A549 (cell line): ENCODE data around the gene MTCH2. TPM values are rescaled to one million over a fixed set of nuclear protein-coding genes. Genes with fewer than 3 reads are reported as not detected.
A peak's percentile ranks its signal among the peaks of the same experiment; 100 is the strongest.

Experiments used
- ATAC-seq, 2 experiments: fragments of 200-7000 bp in 1 of 2; fragments of >200 bp in 1 of 2; cut with Nextera tagmentation in 1 of 2; cut with Tn5 transposase in 1 of 2; 3 replicates each; pipeline versions ENCODE4 v1.8.0 to v1.9.1; 2018 to 2020; ENCODE audit warnings: mild to moderate bottlenecking in 1 of 2, moderate library complexity in 1 of 2
- CTCF ChIA-PET: fragments of 300-600 bp; sonication (Branson Sonifier 250); formaldehyde crosslinking; extraction: SDS; loops from one replicate; lab custom pipeline; 2021; ENCODE audit warnings: antibody characterized with exemption, inconsistent platforms; lab: Yijun Ruan, JAX
- POLR2A ChIA-PET: fragments of 350-600 bp; formaldehyde crosslinking; extraction: SDS; loops from one replicate; lab custom pipeline; 2021; ENCODE audit warnings: antibody characterized with exemption, inconsistent platforms; lab: Yijun Ruan, JAX
- DNase-seq, 2 experiments: peaks; one replicate each; pipeline versions ENCODE4 v3.0.0 to v3.0.0-alpha.2; 2011 to 2016; ENCODE audit warnings: low read depth in 1 of 2, low spot score in 1 of 2
- FAIRE-seq: peaks from 2 replicates; lab custom pipeline; 2011; peaks lifted over from hg19 to GRCh38; lab: Jason Lieb, UNC
- H3K27ac ChIP-seq, 2 experiments: fragments of >200 bp; sonication (Bioruptor Twin); formaldehyde crosslinking; 3 replicates each; pipeline ENCODE4 v1.5.1; 2016 to 2017
- H3K4me1 ChIP-seq: fragments of >200 bp; sonication (Bioruptor Twin); formaldehyde crosslinking; 3 replicates; pipeline ENCODE4 v1.6.1; 2016
- H3K4me2 ChIP-seq: fragments of >200 bp; sonication (Bioruptor Twin); formaldehyde crosslinking; 3 replicates; pipeline ENCODE4 v1.6.1; 2016
- H3K4me3 ChIP-seq: fragments of >200 bp; sonication (Bioruptor Twin); formaldehyde crosslinking; 3 replicates; pipeline ENCODE4 v1.5.1; 2016
- H3K9me3 ChIP-seq: fragments of >200 bp; sonication (Bioruptor Twin); formaldehyde crosslinking; 3 replicates; pipeline ENCODE4 v1.6.1; 2016
- ATOH8 ChIP-seq: fragments of 250-450 bp; sonication (Bioruptor Pico); IDR thresholded peaks from 2 replicates; pipeline ENCODE4 v1.5.0; 2020; ENCODE audit warnings: low read depth, mild to moderate bottlenecking, moderate library complexity
- CBX8 ChIP-seq: fragments of 200-600 bp; sonication (generic); IDR thresholded peaks from 2 replicates; pipeline ENCODE4 v1.6.1; 2016
- CHD4 ChIP-seq: fragments of 200-600 bp; sonication (generic); IDR thresholded peaks from 2 replicates; pipeline ENCODE4 v1.6.1; 2016; ENCODE audit warnings: antibody characterized with exemption, mild to moderate bottlenecking, borderline replicate concordance
- EHMT2 ChIP-seq: fragments of 200-600 bp; sonication (generic); IDR thresholded peaks from 2 replicates; pipeline ENCODE4 v1.6.1; 2016; ENCODE audit warnings: antibody characterized with exemption, low read depth, mild to moderate bottlenecking, moderate library complexity
- ELK1 ChIP-seq: fragments of 150-350 bp; IDR thresholded peaks from 2 replicates; pipeline ENCODE4 v1.6.1; 2014; ENCODE audit warnings: low read depth, mild to moderate bottlenecking, low read length
- FOSB ChIP-seq: fragments of 250-450 bp; sonication (Bioruptor Pico); IDR thresholded peaks from 2 replicates; pipeline ENCODE4 v1.5.0; 2020; ENCODE audit warnings: mild to moderate bottlenecking, moderate library complexity
- HES2 ChIP-seq: fragments of >200 bp; sonication (Bioruptor Twin); formaldehyde crosslinking; IDR thresholded peaks from 2 replicates; pipeline ENCODE4 v1.6.1; 2016
- HEYL ChIP-seq: fragments of 250-450 bp; sonication (Bioruptor Pico); IDR thresholded peaks from 2 replicates; pipeline ENCODE4 v1.8.0; 2021; ENCODE audit warnings: mild to moderate bottlenecking, moderate library complexity
- HMGXB4 ChIP-seq: fragments of 250-450 bp; sonication (Bioruptor Pico); IDR thresholded peaks from 2 replicates; pipeline ENCODE4 v1.5.0; 2021; ENCODE audit warnings: mild to moderate bottlenecking, moderate library complexity, borderline replicate concordance
- HOXB5 ChIP-seq: fragments of 250-450 bp; sonication (Bioruptor Pico); IDR thresholded peaks from 2 replicates; pipeline ENCODE4 v1.5.0; 2020; ENCODE audit warnings: mild to moderate bottlenecking, moderate library complexity
- MAFK ChIP-seq: fragments of 450-650 bp; IDR thresholded peaks from 2 replicates; pipeline ENCODE4 v1.6.1; 2014; ENCODE audit not compliant: partially characterized antibody
- MAX ChIP-seq: IDR thresholded peaks from 2 replicates; pipeline ENCODE4 v1.6.1; 2012
- MYC ChIP-seq: IDR thresholded peaks from 2 replicates; pipeline ENCODE4 v1.6.1; 2012; ENCODE audit warnings: mild to moderate bottlenecking, inconsistent platforms, low read length, improper control_type of control experiment, borderline replicate concordance
- NR3C1 ChIP-seq: fragments of >200 bp; sonication (Bioruptor Twin); formaldehyde crosslinking; IDR thresholded peaks from 3 replicates; pipeline ENCODE4 v1.6.1; 2017
- POLR2A ChIP-seq: IDR thresholded peaks from 2 replicates; pipeline ENCODE4 v1.6.1; 2012; ENCODE audit warnings: mild to moderate bottlenecking, low read length
- RAD21 ChIP-seq, 2 experiments: fragments of >200 bp in 1 of 2; sonication (Bioruptor Twin) in 1 of 2; formaldehyde crosslinking in 1 of 2; IDR thresholded peaks in 1 of 2; conservative IDR thresholded peaks in 1 of 2; 2 replicates in 1 of 2; 3 replicates in 1 of 2; pipeline ENCODE4 v1.6.1; 2012 to 2018; ENCODE audit warnings: inconsistent platforms in 1 of 2
- RCOR1 ChIP-seq: fragments of 150-350 bp; IDR thresholded peaks from 2 replicates; pipeline ENCODE4 v1.6.1; 2014; ENCODE audit warnings: antibody characterized with exemption, low read length, low read depth
- TFCP2L1 ChIP-seq: fragments of 250-450 bp; sonication (Bioruptor Pico); IDR thresholded peaks from 2 replicates; pipeline ENCODE4 v1.5.0; 2021; ENCODE audit warnings: mild to moderate bottlenecking
- TP53 ChIP-seq: fragments of 250-450 bp; sonication (Bioruptor Pico); IDR thresholded peaks from 2 replicates; pipeline ENCODE4 v1.5.0; 2021; ENCODE audit warnings: mild to moderate bottlenecking, moderate library complexity
- ZC3H11A ChIP-seq: fragments of 450-650 bp; IDR thresholded peaks from 2 replicates; pipeline ENCODE4 v1.6.1; 2014; ENCODE audit warnings: antibody characterized with exemption, mild to moderate bottlenecking
- WGBS: methylation state at CpG from one replicate; pipeline ENCODE4 v1.1.6; 2017; ENCODE audit errors: missing lambda C conversion rate; 5-methylcytosine and 5-hydroxymethylcytosine counted together
- polyA plus RNA-seq, 4 experiments: library from polyadenylated mRNA; depleted of rRNA in 3 of 4; stranded (reverse); fragments of >200 nt; fragmentation: RNase III in 1 of 4; extraction: RNeasy Plus Mini Kit Qiagen cat#74134 plus additional on column Dnase treatment in 1 of 4; gene quantifications; 2 replicates in 3 of 4; 3 replicates in 1 of 4; pipeline ENCODE4 v1.2.3, GENCODE V29; 2011 to 2017

Gene MTCH2
- polyA plus RNA-seq, 2 of the 4 experiments (the other 2 are of a cell fraction), result 179 to 222 TPM

- FAIRE-seq (no peak), DNase-seq (no peak), ATAC-seq (no peak; a peak in 1 of 6 replicates)
- Histone ChIP-seq H3K4me1 (peaks cover 8% of the 10 kb centered on the region), H3K27ac (no peak overlapping the region), H3K4me3 (no peak overlapping the region), H3K4me2 (no peak overlapping the region), H3K9me3 (no peaks in the 10 kb centered on the region)
- POLR2A ChIA-PET, result no interaction called here
- TF ChIP-seq CBX8, result no peak
- no peak for TF ChIP-seq HOXB5 (CRISPR knock-in tag)
- TF ChIP-seq POLR2A, result no peak
- CTCF ChIA-PET, result interaction anchor here (0.7 to 1.7 kb wide), 3 partner anchors 8 to 19 kb away, joined by 4 to 6 read pairs (median 4); partner anchors contain the start of gene PTPMT1
- WGBS, result 81% methylated on average over 6 of the region's 8 CpGs
These were observed 69.6 kb downstream of the MTCH2 start for GRCh38 chr11:47572715-47573255.

GRCh38 chr11:47571895-47572294 is 70.5 kb downstream of the MTCH2 start:
- ATAC-seq, result peak in 1 of 2 experiments; percentile 52; a peak in 1 of 6 replicates
- Histone ChIP-seq H3K27ac (no peak overlapping the region), H3K4me2 (no peak overlapping the region), H3K4me3 (no peak overlapping the region), H3K9me3 (no peaks in the 10 kb centered on the region), H3K4me1 (peaks cover 2% of the 10 kb centered on the region; the same call in 1 of the 3 replicates)
- TF ChIP-seq RAD21 (conservative IDR thresholded peaks at IDR 0.05 in 1 of 2, IDR thresholded peaks at IDR 0.05 in 1 of 2), result no peak
- TF ChIP-seq HEYL (CRISPR knock-in tag), result no peak
- no peak for TF ChIP-seq ATOH8
- TF ChIP-seq ELK1, result no peak
- TF ChIP-seq MYC, result no peak
- TF ChIP-seq TFCP2L1, result no peak
- no peak for TF ChIP-seq TP53 (CRISPR knock-in tag)
- TF ChIP-seq EHMT2, result no peak
- TF ChIP-seq HOXB5 (CRISPR knock-in tag), result no peak
- DNase-seq, result no peak
- ChIA-PET CTCF (interaction anchor here (1.1 kb wide), 1 partner anchor 28 kb away, joined by 3 read pairs; no protein-coding TSS in a partner anchor), POLR2A (no interaction called here)
- no peak for FAIRE-seq
- 84% methylated on average over 1 of the region's 1 CpG for WGBS

GRCh38 chr11:47571357-47571729 is 71.0 kb downstream of the MTCH2 start:
- Histone ChIP-seq H3K4me2 (no peak overlapping the region), H3K4me3 (no peak overlapping the region), H3K9me3 (no peaks in the 10 kb centered on the region), H3K27ac (no peak overlapping the region), H3K4me1 (peaks cover 7% of the 10 kb centered on the region; the same call in 2 of the 3 replicates)
- TF ChIP-seq RCOR1, result no peak
- no peak for TF ChIP-seq HES2
- no peak for TF ChIP-seq CHD4
- TF ChIP-seq FOSB (CRISPR knock-in tag), result no peak
- TF ChIP-seq NR3C1, result no peak
- TF ChIP-seq MAX, result no peak
- no peak for TF ChIP-seq ELK1
- TF ChIP-seq ZC3H11A, result no peak
- no peak for TF ChIP-seq HMGXB4
- TF ChIP-seq MAFK, result no peak
- no peak for TF ChIP-seq CBX8
- DNase-seq, result no peak
- POLR2A ChIA-PET, result no interaction called here
- CTCF ChIA-PET, result interaction anchor here (0.6 to 1.1 kb wide), 4 partner anchors 9 to 27 kb away, joined by 3 read pairs; no protein-coding TSS in a partner anchor
- ATAC-seq, result no peak
- no peak for FAIRE-seq
- WGBS, result 94% methylated on average over 4 of the region's 4 CpGs
